Measurements from ENCODE around the gene SIGLEC7.

SIGLEC7 gene

DNA sequence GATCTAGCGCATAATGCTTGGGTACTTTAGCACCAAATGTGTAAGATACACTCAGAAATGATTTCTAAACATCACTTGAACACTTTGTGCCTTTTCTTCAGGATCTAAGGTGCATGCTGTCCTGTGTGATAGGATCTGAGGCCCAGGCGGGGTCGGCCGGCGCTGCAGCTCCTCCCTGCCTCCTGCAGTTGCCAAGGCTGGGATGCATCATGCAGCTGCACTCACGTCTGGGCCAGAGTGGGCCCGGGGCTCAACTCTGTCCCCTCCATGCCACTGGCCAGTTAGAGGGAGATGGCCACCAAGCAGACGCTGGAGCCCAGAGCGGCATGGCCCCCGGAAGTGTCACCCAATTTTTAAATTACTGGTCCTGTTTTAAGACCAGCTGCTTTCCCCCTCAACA lies 53.5 kb downstream of the SIGLEC7 start:
- no peak overlapping the region for H4K8ac ChIP-seq (ENCODE audit: low read length)
- no peaks in the 10 kb centered on the region for H3K79me1 ChIP-seq (replicated peaks; ENCODE audit: low read length, poor library complexity, severe bottlenecking)
- H4K91ac ChIP-seq (ENCODE audit: low read length): no peak overlapping the region
- peaks cover 0 to 13% of the 10 kb centered on the region in 2 experiments for H3K27me3 ChIP-seq (ENCODE audit: control insufficient read depth in 1 of 2, insufficient read depth in 1 of 2, low read length in 2 of 2)
- H3K23ac ChIP-seq (ENCODE audit: low read length in 2 of 2): no peak overlapping the region
- no peaks in the 10 kb centered on the region for H3K36me3 ChIP-seq (ENCODE audit: control insufficient read depth in 1 of 2, insufficient read depth in 2 of 2, low read depth in 1 of 2, low read length in 2 of 2)
- no peak overlapping the region for H3K27ac ChIP-seq (ENCODE audit: low read length, poor library complexity, severe bottlenecking)
- no peaks in the 10 kb centered on the region for H3K4me1 ChIP-seq (ENCODE audit: control insufficient read depth, insufficient read depth, low read depth, low read length)
- no peak overlapping the region for H3K4ac ChIP-seq (ENCODE audit: low read depth in 1 of 2, low read length in 2 of 2)
- H2BK15ac ChIP-seq (ENCODE audit: low read depth, poor library complexity, severe bottlenecking): no peak overlapping the region
- H2BK120ac ChIP-seq (ENCODE audit: low read depth, low read length): no peak overlapping the region
- no peak overlapping the region for H3K4me2 ChIP-seq (ENCODE audit: low read length, poor library complexity, severe bottlenecking)
- H3K18ac ChIP-seq (ENCODE audit: low read depth in 1 of 2, low read length in 2 of 2): no peak overlapping the region
- no peak overlapping the region for H3K4me3 ChIP-seq (ENCODE audit: insufficient read depth in 1 of 2, low read depth in 1 of 2, low read length in 2 of 2)
- H2AK5ac ChIP-seq (ENCODE audit: low read length, severe bottlenecking): no peak overlapping the region
- no peak for DNase-seq
- no peak overlapping the region for H2BK12ac ChIP-seq (ENCODE audit: low read length in 2 of 2)
- no peak overlapping the region for H3K14ac ChIP-seq (ENCODE audit: low read length in 2 of 2)
- H2BK5ac ChIP-seq (ENCODE audit: low read depth, low read length, poor library complexity, severe bottlenecking): no peak overlapping the region
- H3K9ac ChIP-seq (ENCODE audit: low read length): no peak overlapping the region
- H3K9me3 ChIP-seq (ENCODE audit: control insufficient read depth, low read length): no peaks in the 10 kb centered on the region
- WGBS: 78% methylated on average over 9 of the region's 10 CpGs
- H2AFZ ChIP-seq (ENCODE audit: low read depth, low read length): no peak overlapping the region

- no peak overlapping the region for H4K91ac ChIP-seq (ENCODE audit: low read length)
- H2AK5ac ChIP-seq (ENCODE audit: low read length, severe bottlenecking): no peak overlapping the region
- no peak overlapping the region for H2BK15ac ChIP-seq (ENCODE audit: low read depth, poor library complexity, severe bottlenecking)
- H3K4me3 ChIP-seq (ENCODE audit: insufficient read depth in 1 of 2, low read depth in 1 of 2, low read length in 2 of 2): no peak overlapping the region
- 68% methylated on average over 5 of the region's 5 CpGs for WGBS
- H2AFZ ChIP-seq (ENCODE audit: low read depth, low read length): no peak overlapping the region
- no peak overlapping the region for H3K14ac ChIP-seq (ENCODE audit: low read length in 2 of 2)
- H3K4ac ChIP-seq (ENCODE audit: low read depth in 1 of 2, low read length in 2 of 2): no peak overlapping the region
- H3K23ac ChIP-seq (ENCODE audit: low read length in 2 of 2): no peak overlapping the region
- no peak for DNase-seq
- H3K27ac ChIP-seq (ENCODE audit: low read length, poor library complexity, severe bottlenecking): no peak overlapping the region
- no peak overlapping the region for H2BK12ac ChIP-seq (ENCODE audit: low read length in 2 of 2)
- H3K9ac ChIP-seq (ENCODE audit: low read length): no peak overlapping the region
- H3K9me3 ChIP-seq (ENCODE audit: control insufficient read depth, low read length): no peaks in the 10 kb centered on the region
- H4K8ac ChIP-seq (ENCODE audit: low read length): no peak overlapping the region
- no peak overlapping the region for H2BK5ac ChIP-seq (ENCODE audit: low read depth, low read length, poor library complexity, severe bottlenecking)
- no peak overlapping the region for H2BK120ac ChIP-seq (ENCODE audit: low read depth, low read length)
- no peak overlapping the region for H3K4me2 ChIP-seq (ENCODE audit: low read length, poor library complexity, severe bottlenecking)
- H3K4me1 ChIP-seq (ENCODE audit: control insufficient read depth, insufficient read depth, low read depth, low read length): no peaks in the 10 kb centered on the region
- no peaks in the 10 kb centered on the region for H3K79me1 ChIP-seq (replicated peaks; ENCODE audit: low read length, poor library complexity, severe bottlenecking)
- no peak overlapping the region for H3K18ac ChIP-seq (ENCODE audit: low read depth in 1 of 2, low read length in 2 of 2)
- no peaks in the 10 kb centered on the region for H3K36me3 ChIP-seq (ENCODE audit: control insufficient read depth in 1 of 2, insufficient read depth in 2 of 2, low read depth in 1 of 2, low read length in 2 of 2)
- peaks cover 0 to 13% of the 10 kb centered on the region in 2 experiments for H3K27me3 ChIP-seq (ENCODE audit: control insufficient read depth in 1 of 2, insufficient read depth in 1 of 2, low read length in 2 of 2)
Observed at GRCh38 chr19:51196181-51196580, 54.1 kb downstream of the SIGLEC7 start.

GRCh38 chr19:51198641-51199040 lies 56.5 kb downstream of the SIGLEC7 start:
- 94% methylated on average over 8 of the region's 9 CpGs for WGBS
- no peak overlapping the region for H3K4ac ChIP-seq (ENCODE audit: low read depth in 1 of 2, low read length in 2 of 2)
- no peak overlapping the region for H3K9ac ChIP-seq (ENCODE audit: low read length)
- H3K14ac ChIP-seq (ENCODE audit: low read length in 2 of 2): no peak overlapping the region
- H3K36me3 ChIP-seq (ENCODE audit: control insufficient read depth in 1 of 2, insufficient read depth in 2 of 2, low read depth in 1 of 2, low read length in 2 of 2): no peaks in the 10 kb centered on the region
- no peak overlapping the region for H2AFZ ChIP-seq (ENCODE audit: low read depth, low read length)
- H3K27ac ChIP-seq (ENCODE audit: low read length, poor library complexity, severe bottlenecking): no peak overlapping the region
- H4K8ac ChIP-seq (ENCODE audit: low read length): no peak overlapping the region
- H3K79me1 ChIP-seq (replicated peaks; ENCODE audit: low read length, poor library complexity, severe bottlenecking): no peaks in the 10 kb centered on the region
- H3K27me3 ChIP-seq (ENCODE audit: control insufficient read depth in 1 of 2, insufficient read depth in 1 of 2, low read length in 2 of 2): peaks cover 0 to 17% of the 10 kb centered on the region in 2 experiments
- no peak overlapping the region for H2BK120ac ChIP-seq (ENCODE audit: low read depth, low read length)
- no peak overlapping the region for H2AK5ac ChIP-seq (ENCODE audit: low read length, severe bottlenecking)
- H3K4me3 ChIP-seq (ENCODE audit: insufficient read depth in 1 of 2, low read depth in 1 of 2, low read length in 2 of 2): no peak overlapping the region
- H2BK5ac ChIP-seq (ENCODE audit: low read depth, low read length, poor library complexity, severe bottlenecking): no peak overlapping the region
- no peak overlapping the region for H2BK15ac ChIP-seq (ENCODE audit: low read depth, poor library complexity, severe bottlenecking)
- no peak overlapping the region for H3K18ac ChIP-seq (ENCODE audit: low read depth in 1 of 2, low read length in 2 of 2)
- no peaks in the 10 kb centered on the region for H3K4me1 ChIP-seq (ENCODE audit: control insufficient read depth, insufficient read depth, low read depth, low read length)
- H2BK12ac ChIP-seq (ENCODE audit: low read length in 2 of 2): no peak overlapping the region
- no peak for DNase-seq
- H3K4me2 ChIP-seq (ENCODE audit: low read length, poor library complexity, severe bottlenecking): no peak overlapping the region
- no peaks in the 10 kb centered on the region for H3K9me3 ChIP-seq (ENCODE audit: control insufficient read depth, low read length)
- no peak overlapping the region for H4K91ac ChIP-seq (ENCODE audit: low read length)
- no peak overlapping the region for H3K23ac ChIP-seq (ENCODE audit: low read length in 2 of 2)

DNA sequence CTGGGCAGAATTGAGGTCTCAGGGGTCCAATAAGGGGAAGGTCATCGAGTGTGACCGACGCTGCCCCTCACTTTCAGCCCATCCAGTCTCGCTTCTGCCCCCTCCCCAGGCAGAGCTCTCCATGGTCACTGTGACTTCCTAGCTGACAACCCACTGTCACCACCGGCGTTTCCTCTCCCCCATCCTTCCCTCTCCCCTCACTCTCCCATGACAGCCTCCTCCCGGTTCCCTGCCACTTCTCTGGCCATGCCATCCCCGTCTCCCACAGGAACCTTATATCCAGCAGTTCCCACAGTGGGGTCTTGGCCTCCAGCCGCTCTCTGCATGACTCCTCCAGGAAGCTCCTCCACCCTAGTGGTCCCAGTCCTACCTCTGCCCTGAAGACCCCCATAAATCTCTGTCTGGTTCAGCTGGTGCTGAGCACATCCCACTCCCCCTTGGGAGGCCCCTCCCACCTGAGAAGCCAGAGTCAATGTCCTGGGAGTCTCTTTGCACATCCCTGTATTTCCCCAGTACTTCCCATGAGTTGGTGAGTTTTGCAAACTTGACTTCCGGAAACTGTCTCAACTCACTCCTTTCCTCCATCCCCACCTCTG lies 58.1 kb downstream of the SIGLEC7 start:
- Histone ChIP-seq H3K9me3 (ENCODE audit: control insufficient read depth, low read length) (no peaks in the 10 kb centered on the region), H3K27me3 (ENCODE audit: control insufficient read depth in 1 of 2, insufficient read depth in 1 of 2, low read length in 2 of 2) (peaks cover 0 to 15% of the 10 kb centered on the region in 2 experiments), H3K36me3 (ENCODE audit: control insufficient read depth in 1 of 2, insufficient read depth in 2 of 2, low read depth in 1 of 2, low read length in 2 of 2) (no peaks in the 10 kb centered on the region), H2BK120ac (ENCODE audit: low read depth, low read length) (no peak overlapping the region), H3K4me2 (ENCODE audit: low read length, poor library complexity, severe bottlenecking) (no peak overlapping the region), H2BK15ac (ENCODE audit: low read depth, poor library complexity, severe bottlenecking) (no peak overlapping the region), H3K4me3 (ENCODE audit: insufficient read depth in 1 of 2, low read depth in 1 of 2, low read length in 2 of 2) (no peak overlapping the region), H3K18ac (ENCODE audit: low read depth in 1 of 2, low read length in 2 of 2) (no peak overlapping the region), H3K23ac (ENCODE audit: low read length in 2 of 2) (no peak overlapping the region), H2AK5ac (ENCODE audit: low read length, severe bottlenecking) (no peak overlapping the region), H2AFZ (ENCODE audit: low read depth, low read length) (no peak overlapping the region), H4K91ac (ENCODE audit: low read length) (no peak overlapping the region), H3K9ac (ENCODE audit: low read length) (no peak overlapping the region), H4K8ac (ENCODE audit: low read length) (no peak overlapping the region), H3K4ac (ENCODE audit: low read depth in 1 of 2, low read length in 2 of 2) (no peak overlapping the region), H3K14ac (ENCODE audit: low read length in 2 of 2) (no peak overlapping the region), H2BK12ac (ENCODE audit: low read length in 2 of 2) (no peak overlapping the region), H3K79me1 (replicated peaks; ENCODE audit: low read length, poor library complexity, severe bottlenecking) (no peaks in the 10 kb centered on the region), H3K4me1 (ENCODE audit: control insufficient read depth, insufficient read depth, low read depth, low read length) (no peaks in the 10 kb centered on the region), H2BK5ac (ENCODE audit: low read depth, low read length, poor library complexity, severe bottlenecking) (no peak overlapping the region), H3K27ac (ENCODE audit: low read length, poor library complexity, severe bottlenecking) (no peak overlapping the region)
- WGBS: 88% methylated on average over 10 of the region's 10 CpGs
- no peak for DNase-seq
